GM18502 (cell line): Measurements from ENCODE around the gene TXNDC8.

Experiments used
- ATAC-seq: cut with Tn5 transposase; IDR thresholded peaks from one replicate; pipeline ENCODE4 v1.9.1; 2021; ENCODE audit warnings: mild to moderate bottlenecking; ENCODE audit not compliant: unreplicated experiment, poor library complexity

TXNDC8 gene

GRCh38 chr9:110284211-110284844, 53.3 kb downstream of the TXNDC8 start:
- no peak for ATAC-seq

- no peak for ATAC-seq
These were observed 53.9 kb downstream of the TXNDC8 start for GRCh38 chr9:110283751-110284150.

GRCh38 chr9:110282739-110283081, 55.0 kb downstream of the TXNDC8 start:
- no peak for ATAC-seq

- no peak for ATAC-seq
These were observed 55.5 kb downstream of the TXNDC8 start for GRCh38 chr9:110282018-110282738.

- ATAC-seq, result no peak
These were observed 59.5 kb downstream of the TXNDC8 start for GRCh38 chr9:110278080-110278707.

- no peak for ATAC-seq
These were observed 60.9 kb downstream of the TXNDC8 start for GRCh38 chr9:110276781-110277180.

- ATAC-seq, result no peak
These were observed 67.3 kb downstream of the TXNDC8 start for GRCh38 chr9:110270211-110270995.

GRCh38 chr9:110266795-110267194, 70.9 kb downstream of the TXNDC8 start:
- no peak for ATAC-seq

- ATAC-seq, result no peak
These were observed 76.0 kb downstream of the TXNDC8 start for GRCh38 chr9:110261632-110262031.

GRCh38 chr9:110260911-110261310, 76.8 kb downstream of the TXNDC8 start:
- no peak for ATAC-seq

- no peak for ATAC-seq
These were observed 78.1 kb downstream of the TXNDC8 start for GRCh38 chr9:110259566-110259965.

- no peak for ATAC-seq
These were observed 79.0 kb downstream of the TXNDC8 start for GRCh38 chr9:110258690-110259091.

- no peak for ATAC-seq
These were observed 79.7 kb downstream of the TXNDC8 start for GRCh38 chr9:110257956-110258355.

- peak; percentile 6 for ATAC-seq
These were observed 80.4 kb downstream of the TXNDC8 start for GRCh38 chr9:110257097-110257841.

- ATAC-seq, result peak; percentile 72
These were observed 81.1 kb downstream of the TXNDC8 start, which contains the start of gene TXN for GRCh38 chr9:110256380-110257096. TSS of gene TXN (minus strand) at chr9:110256507. CDS start at chr9:110256435, 72 bp downstream.

- peak; percentile 21 for ATAC-seq
These were observed 81.9 kb downstream of the TXNDC8 start for GRCh38 chr9:110255463-110256379.

GRCh38 chr9:110255034-110255462, 82.6 kb downstream of the TXNDC8 start:
- no peak for ATAC-seq

- ATAC-seq, result no peak
These were observed 83.2 kb downstream of the TXNDC8 start for GRCh38 chr9:110254500-110254899.
